Mammary epithelial cell (primary cell): Measurements from ENCODE around the gene NEK10.

ENCODE experiments used
- CTCF ChIP-seq, 2 donors: IDR thresholded peaks in 1 of 2; conservative IDR thresholded peaks in 1 of 2; 2 replicates each; pipeline ENCODE4 v1.5.1; 2011 to 2012; ENCODE audit warnings: inconsistent platforms in 2 of 2, low read length in 2 of 2, mild to moderate bottlenecking in 2 of 2, control low read depth in 1 of 2, low read depth in 1 of 2; ENCODE audit not compliant: insufficient read depth in 1 of 2; ENCODE audit errors: extremely low read depth in 1 of 2
- EZH2 ChIP-seq: IDR thresholded peaks from 2 replicates; pipeline ENCODE4 v1.6.1; 2012; ENCODE audit warnings: low read length, inconsistent platforms, borderline replicate concordance

GRCh38 chr3:27224197-27224596 lies 145.0 kb downstream of the NEK10 start:
- TF ChIP-seq CTCF (conservative IDR thresholded peaks at IDR 0.05 in 1 of 2, IDR thresholded peaks at IDR 0.05 in 1 of 2; ENCODE audit: extremely low read depth in 1 of 2, insufficient read depth in 1 of 2, low read depth in 1 of 2, low read length in 2 of 2) (no peak), EZH2 (no peak)
